Measurements from ENCODE around the gene SEC23IP.

GRCh38 chr10:119919271-119919670 is 26.7 kb downstream of the SEC23IP start:
- TF ChIP-seq POLR2AphosphoS5 (IDR thresholded peaks at IDR 0.05) = no peak
- no peak for TF ChIP-seq POLR2A (IDR thresholded peaks at IDR 0.05)
- TF ChIP-seq EP300 (IDR thresholded peaks at IDR 0.05) = no peak
- TF ChIP-seq CTCF (IDR thresholded peaks at IDR 0.05) = no peak
